GM18526 (cell line): ENCODE data around the gene RNF149.

ENCODE experiments used
- POLR2A ChIP-seq: IDR thresholded peaks from 3 replicates; pipeline ENCODE4 v1.6.1; 2011; ENCODE audit not compliant: insufficient read length; ENCODE audit errors: extremely low read depth

The RNF149 gene

GRCh38 chr2:101277111-101277510 lies 31.4 kb downstream of the RNF149 start:
- TF ChIP-seq POLR2A: no peak

DNA sequence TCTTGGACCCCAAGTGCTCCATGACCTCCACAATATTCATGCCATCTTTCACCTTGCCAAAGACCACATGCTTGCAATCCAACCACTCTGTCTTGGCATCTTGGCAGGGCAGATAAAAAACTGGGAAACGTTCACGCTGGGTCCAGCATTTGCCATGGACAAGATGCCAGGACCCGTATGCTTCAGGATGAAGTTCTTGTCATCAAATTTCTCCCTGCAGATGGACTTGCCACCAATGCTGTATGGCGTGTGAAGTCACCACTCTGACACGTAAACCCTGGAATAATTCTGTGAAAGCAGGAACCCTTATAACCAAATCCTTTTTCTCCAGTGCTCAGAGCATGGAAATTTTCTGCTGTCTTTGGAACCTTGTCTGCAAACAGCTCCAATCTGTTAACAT lies 34.4 kb downstream of the RNF149 start:
- TF ChIP-seq POLR2A: no peak

GRCh38 chr2:101273056-101273455 lies 35.4 kb downstream of the RNF149 start:
- TF ChIP-seq POLR2A: no peak

- TF ChIP-seq POLR2A: no peak
Observed at GRCh38 chr2:101272045-101272784, 36.3 kb downstream of the RNF149 start.

GRCh38 chr2:101270700-101271259 lies 37.7 kb downstream of the RNF149 start:
- no peak for TF ChIP-seq POLR2A

DNA sequence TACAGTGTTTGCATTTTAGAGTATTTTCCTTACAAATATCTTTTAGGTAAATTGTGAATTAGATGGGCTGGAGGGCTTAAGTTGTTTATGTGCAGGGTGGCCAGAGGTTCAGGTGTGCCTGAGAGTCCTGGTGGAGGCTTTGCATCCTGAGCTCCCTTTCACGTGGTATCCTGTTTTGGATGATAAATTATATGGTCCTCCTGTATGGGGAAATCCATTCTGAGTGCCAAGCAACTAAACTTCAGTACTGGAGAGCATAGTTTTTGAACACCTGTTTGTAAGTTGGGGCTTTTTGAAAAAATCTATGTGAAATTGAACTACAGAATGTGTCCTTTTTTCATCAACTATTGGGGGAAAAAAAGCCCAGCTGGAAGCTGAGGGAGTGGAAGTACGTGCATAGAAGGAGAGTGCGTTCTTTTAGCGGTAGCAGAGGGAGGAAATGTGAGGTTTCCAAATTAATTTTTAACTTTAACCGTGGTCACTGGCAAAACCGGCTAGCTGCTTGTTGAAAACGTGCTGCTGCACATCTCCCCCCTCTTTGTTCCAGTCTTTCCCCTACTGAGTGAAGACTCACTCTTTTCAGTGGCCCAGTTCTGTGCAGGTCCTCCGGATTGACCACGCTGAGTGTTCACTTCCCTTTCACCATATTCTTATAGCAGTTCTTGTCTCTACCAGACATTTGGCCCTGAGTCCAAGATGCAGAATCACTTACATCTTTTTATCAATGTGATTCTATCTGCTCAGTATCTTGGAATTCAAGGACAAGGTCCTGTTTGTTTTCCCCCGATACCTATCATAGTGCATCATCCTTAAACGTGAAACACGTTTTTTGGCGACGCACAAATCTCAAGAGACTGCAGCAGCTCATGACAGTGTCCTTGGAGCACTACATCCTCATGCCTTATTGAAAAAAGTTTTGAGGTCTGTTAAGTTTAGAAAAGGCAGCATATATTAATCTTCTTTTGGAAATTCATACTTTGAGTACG lies 40.5 kb downstream of the RNF149 start:
- TF ChIP-seq POLR2A: no peak

DNA sequence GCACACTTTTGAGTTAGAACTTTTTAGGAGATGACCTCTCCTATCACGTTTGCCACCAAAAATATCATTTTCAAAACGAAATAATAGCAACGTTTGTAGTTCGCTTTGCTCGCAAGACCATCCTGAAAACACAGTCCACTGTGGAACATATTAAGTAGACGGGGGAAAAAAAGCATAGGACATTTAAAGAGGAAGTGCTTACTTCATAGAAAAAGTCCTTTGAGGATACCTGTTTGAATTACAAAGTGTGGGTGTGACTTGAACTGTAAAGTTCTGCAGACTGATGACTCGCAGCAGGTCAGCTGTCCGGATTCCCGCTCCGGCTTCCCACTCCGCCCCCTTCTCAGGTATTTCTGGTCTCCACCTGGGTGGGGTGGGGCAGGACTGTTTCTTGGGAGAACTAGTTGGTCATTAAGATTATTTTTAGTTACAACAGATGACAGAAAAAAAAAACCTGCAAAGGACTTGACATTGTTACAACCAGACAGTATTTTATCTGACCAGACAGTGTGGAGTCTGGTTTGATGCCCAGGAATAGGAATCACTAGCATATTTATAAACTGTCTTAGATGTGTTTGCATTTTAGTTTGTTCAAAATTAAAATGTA lies 42.5 kb downstream of the RNF149 start:
- no peak for TF ChIP-seq POLR2A

DNA sequence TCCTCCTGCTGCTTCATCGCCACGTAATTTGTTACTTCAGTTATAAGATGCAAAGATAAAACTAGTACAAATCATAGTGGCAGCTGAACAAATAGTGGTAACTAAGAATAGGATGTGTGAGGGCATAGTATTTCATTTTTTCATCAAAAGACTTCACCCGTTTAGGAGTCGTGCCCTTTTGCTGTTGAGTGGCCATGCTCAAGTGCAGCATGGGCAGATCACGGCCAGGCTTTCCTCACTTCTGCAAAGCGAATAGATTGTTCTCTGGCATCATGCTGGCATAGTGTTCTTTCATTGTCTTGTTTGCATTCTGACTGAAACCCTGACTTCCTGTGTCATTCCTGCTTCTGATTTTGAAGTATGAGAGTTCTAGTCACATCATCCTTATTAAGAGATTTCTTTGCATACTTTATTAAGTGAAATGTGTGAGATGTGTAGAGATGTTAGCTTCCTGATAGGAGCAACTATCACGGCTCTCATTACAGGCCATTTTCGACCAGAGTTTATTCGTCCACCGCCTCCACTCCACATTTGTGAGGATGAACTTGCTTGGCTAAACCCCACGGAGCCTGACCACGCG lies 44.1 kb downstream of the RNF149 start:
- TF ChIP-seq POLR2A: no peak

DNA sequence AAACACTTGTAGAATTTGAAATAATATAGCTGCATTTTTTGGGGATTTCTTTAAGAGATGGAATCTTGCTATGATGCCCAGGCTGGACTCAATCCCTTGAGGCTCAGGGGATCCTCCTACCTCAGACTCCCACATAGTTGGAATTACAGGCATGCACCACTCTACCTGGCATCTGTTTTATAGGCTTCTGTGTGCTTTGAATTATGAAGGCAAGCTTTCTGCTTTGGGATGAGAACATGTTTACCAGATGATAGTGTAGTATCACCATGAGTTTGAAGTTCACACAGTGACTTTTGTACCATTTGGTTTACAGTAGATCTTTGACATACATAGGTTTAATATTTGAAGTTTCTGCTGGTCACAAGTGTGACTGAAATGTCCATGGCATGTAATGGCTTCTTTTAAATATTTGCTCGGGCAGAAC lies 45.1 kb downstream of the RNF149 start:
- no peak for TF ChIP-seq POLR2A

- TF ChIP-seq POLR2A: no peak
Observed at GRCh38 chr2:101262142-101262541, 46.4 kb downstream of the RNF149 start.

GRCh38 chr2:101258804-101259203 lies 49.7 kb downstream of the RNF149 start:
- no peak for TF ChIP-seq POLR2A

- TF ChIP-seq POLR2A: no peak
Observed at GRCh38 chr2:101256316-101256715, 52.2 kb downstream of the RNF149 start.

- TF ChIP-seq POLR2A: no peak
Observed at GRCh38 chr2:101255501-101255900, 53.0 kb downstream of the RNF149 start.

- TF ChIP-seq POLR2A: no peak
Observed at GRCh38 chr2:101253703-101254450, 54.6 kb downstream of the RNF149 start.
